Ammon's horn (tissue), 1 donor: ENCODE data around the gene MYO15B.
"Not testable (repeated sequence)": the region's sequence is repeated elsewhere in the genome, so short reads cannot be mapped to it uniquely, and the experiment has no call there.

Experiments used
- DNase-seq: peaks from one replicate; pipeline ENCODE4 v3.0.0-alpha.2; 2016; ENCODE audit warnings: low spot score

MYO15B gene

DNA sequence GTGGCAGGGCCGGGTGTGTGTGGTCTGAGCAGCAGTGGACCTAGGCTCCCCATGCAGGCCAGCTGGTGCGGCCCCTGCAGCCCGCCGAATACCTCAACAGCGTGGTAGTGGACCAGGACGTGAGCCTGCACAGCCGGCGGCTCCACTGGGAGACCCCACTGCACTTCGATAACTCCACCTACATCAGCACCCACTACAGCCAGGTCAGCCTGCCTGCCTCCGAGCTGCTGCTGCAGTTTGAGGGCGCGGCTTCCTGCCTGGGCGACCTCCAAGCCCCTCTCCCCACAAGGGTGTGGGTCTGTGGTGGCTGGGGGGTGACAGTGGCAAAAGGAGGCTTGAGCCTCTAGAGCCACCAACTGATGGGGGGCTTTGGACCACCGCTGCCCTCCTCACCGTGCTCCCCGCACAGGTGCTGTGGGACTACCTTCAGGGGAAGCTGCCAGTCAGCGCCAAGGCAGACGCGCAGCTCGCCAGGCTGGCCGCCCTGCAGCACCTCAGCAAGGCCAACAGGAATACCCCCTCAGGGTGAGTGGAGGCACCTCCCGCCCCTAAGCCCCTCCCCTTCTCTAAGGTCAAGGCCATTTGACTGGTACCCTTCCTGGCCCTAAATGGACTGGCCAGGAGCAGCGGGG lies 37.2 kb downstream of the MYO15B start:
- no peak for DNase-seq

DNA sequence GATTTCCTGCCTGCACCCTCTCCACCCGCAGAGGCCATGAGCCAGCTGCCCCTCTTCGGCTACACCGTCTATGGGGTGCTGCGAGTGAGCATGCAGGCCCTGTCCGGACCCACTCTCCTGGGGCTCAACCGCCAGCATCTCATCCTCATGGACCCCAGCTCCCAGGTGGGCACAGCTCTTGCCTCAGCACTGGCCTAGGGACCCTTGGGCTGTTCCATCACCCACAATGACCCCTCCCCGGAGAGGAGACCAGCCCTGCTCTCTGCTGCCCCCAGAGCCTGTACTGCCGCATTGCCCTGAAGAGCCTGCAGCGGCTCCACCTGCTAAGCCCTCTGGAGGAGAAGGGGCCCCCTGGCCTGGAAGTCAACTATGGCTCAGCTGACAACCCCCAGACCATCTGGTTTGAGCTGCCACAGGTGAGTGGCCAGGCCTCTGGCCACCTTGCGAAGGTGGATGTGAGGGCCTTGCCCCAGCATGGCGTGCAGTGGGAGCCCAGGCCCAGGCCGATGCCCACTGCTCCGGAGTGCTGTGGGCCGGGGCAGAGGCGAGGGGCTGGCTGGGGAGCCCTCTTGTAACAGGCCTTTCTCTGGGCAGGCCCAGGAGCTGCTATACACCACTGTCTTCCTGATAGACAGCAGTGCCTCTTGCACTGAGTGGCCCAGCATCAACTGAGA lies 38.4 kb downstream of the MYO15B start:
- no peak for DNase-seq

DNA sequence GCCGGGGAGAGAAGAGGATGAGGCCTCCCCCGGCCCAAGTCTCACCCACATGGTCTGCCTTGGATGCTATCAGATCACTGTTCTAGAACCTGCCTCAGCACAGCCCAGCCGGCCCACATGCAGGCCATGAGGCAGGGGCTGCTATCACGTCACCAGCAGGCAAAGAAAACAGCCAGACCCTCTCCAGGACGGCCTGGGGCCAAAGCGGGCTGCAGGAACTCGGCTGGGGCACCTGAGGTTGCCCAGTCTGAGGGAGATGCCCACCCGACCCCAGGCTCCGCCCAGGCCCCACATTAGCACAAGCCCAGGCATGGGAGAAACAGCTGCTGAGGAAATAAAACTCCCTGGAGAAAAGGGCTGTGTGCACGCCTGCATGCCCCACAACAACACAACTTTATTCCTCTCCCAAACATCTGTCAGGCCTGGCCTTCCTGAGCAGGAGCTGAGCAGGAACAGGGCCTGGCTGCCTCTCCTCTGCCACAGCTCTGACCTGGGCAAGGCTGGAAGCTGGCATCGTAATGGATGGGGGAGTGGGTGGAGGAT lies 39.0 kb downstream of the MYO15B start:
- DNase-seq: no peak

DNA sequence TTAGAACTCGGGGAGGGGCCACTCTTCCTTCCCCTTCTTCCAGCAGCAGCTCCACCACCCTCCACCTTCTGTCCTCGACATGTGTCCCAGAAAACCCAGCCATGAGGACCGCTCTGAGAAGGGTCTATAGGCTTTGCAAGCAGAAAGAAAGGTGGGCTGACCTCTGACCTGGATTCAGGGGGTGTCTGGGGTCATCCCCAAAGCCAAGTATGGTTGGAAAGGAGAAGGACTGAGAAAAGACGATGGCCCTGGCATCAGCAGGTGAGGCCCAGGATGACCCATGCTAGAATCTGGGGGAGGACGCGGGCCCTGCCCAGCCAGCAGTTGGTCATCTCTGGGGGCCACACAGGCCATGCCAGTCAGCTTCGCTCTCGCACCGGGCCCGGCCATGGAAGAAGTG lies 39.5 kb downstream of the MYO15B start:
- no peak for DNase-seq

DNA sequence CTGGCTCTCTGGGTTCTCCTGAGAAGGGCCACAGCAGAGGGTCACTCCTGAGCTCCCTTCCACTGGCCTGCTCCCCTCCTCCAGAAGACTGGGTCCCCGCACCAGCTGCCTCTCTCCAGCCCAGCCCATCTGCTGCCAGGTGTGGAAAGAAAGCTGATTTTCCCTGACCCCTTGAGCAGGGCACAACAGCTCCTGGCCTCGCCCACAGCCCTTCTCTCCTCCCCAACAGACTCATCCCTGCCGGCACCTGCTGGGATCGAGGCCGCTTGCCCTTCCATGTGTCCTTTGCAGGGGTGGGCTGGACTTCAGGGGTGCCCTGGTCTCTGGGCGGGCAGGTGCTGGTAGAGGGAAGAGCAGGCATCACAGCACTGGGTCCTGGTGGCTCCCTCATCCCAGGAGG lies 40.8 kb downstream of the MYO15B start:
- DNase-seq: no peak

DNA sequence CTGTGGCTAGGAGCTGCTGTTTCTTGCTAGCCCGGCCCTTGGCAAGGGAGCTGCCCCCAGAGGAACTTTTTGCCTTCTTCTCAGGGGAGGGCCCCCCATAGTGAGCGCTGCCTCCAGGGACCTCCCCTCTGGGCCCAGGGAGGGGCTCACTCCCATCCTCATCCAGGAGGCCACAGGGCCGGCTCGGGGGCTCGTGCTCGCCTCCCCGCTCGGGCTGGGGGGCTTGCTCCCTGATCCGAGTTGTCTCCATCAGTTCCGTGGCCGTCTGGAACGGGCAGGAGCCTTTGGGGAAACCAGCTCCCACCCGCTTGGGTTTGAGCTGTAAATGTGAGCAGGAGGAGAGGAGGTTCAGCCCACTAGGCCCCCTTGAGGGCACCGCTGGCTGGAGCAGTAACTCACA lies 41.6 kb downstream of the MYO15B start:
- DNase-seq: no peak

DNA sequence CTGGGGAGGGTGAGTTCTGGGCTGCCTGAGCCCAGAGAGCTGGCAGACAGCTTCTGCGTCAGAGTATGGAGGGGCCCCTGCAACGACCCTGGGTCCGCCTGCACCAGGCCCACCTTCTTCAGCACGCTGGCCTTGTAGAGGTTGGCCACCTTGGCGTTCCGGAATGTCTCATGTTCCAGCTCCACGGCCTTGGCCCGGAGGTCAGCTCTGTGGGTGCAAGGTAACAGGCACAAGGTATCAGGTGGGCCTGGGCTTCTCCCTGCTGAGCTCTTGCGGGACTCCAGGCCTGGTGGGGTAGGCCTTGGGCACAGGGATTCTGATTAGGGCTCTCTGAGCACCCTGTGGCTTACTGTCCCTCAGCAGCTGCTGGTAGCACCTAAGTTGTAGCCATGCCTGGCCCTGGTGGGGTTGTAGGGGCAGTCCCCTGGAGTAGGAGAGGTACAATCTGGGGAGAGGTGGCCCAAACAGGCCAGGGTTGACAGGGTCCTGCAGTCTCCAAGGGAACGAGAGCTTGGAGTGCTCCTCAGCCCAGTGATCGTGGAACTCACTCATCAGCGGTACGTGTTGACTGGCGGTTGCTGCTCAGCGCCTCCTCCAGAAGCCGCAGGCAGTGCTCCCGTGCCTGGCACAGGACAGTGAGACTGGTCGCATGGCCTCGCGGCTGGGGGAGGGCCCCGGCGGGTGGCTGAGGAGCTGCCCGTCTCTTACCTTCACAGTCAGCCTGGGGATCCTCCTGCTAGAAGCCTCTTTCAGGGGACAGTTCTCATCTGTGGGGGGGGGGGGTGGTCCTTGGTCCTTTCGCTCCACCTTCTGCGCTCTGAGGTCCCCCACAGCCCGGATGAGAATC lies 42.7 kb downstream of the MYO15B start:
- no peak for DNase-seq

DNA sequence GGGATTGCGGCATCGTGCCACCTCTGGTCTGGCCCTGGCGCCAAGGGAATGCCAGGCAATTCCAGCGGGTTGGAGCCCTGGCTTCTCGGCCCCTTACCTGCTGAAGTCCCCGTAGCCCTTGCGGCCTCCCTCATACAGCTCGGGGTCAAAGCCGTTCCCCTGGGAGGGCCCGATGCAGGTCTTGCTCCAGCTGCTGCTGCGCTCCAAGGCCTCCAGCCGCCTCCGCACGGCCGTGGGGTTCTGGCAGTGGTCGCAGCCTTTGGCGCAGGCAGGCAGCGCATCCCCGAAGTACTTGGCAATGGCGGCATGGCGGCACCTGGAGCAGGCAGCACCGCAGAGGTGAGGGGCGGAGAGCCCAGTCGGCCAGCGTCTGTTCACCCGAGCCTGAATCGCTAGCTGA lies 43.8 kb downstream of the MYO15B start:
- DNase-seq: no peak

DNA sequence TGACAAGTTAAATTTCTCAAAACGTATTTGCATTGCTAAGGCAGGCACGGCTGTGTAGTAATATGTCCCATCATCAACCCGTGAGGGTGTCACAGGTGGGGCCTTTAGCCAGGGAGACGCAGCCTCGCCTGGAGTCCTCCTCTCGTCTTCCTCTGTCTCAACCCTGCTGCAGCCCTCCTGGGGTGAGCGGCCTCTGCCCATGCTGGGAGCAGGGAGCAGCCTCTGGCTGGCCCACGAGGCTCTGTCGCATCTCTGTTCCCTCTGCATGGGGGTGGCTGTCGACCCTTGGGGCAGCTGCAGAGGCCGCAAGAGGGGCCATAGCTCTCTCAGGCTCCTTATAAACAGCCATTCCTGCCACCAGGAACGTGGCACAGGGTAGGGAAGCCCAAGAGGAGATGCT lies 44.8 kb downstream of the MYO15B start:
- no peak for DNase-seq

DNA sequence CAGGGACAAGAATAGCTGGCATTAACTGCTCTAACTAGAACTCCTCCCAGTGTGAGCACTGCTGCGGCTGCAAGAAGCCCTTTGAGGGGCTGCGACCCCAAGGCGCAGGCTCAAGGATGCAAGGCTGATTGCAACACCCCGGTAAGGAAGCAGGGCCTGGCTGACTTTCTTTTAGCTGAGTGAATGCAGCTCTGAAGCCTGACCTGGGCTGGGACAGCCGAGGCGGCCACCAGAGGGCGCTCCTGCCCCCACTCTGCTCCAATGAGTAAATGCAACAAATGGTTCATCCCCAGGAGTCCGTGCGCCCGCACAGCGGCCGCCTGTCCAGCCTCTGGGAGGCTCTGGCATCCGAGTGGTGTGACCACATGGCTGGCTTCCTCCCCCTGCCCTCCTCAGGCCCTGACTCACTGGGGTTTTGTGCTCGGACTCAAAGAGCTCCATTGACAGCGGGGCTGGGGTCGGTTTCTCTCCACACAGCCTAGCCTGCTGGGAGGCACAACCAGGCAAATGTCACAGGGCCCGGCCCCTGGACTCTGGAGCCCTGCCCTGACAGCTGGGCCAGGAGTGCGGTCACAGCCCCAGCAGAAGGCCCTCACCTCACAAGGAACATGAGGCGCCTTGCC lies 45.4 kb downstream of the MYO15B start, which contains the start of gene SMIM5:
Gene SMIM5, plus strand, starts transcription at position 572 of the 623 bp plus-strand sequence. CDS start 6,768 bp downstream, outside the sequence.
- DNase-seq: peak; percentile 96

DNA sequence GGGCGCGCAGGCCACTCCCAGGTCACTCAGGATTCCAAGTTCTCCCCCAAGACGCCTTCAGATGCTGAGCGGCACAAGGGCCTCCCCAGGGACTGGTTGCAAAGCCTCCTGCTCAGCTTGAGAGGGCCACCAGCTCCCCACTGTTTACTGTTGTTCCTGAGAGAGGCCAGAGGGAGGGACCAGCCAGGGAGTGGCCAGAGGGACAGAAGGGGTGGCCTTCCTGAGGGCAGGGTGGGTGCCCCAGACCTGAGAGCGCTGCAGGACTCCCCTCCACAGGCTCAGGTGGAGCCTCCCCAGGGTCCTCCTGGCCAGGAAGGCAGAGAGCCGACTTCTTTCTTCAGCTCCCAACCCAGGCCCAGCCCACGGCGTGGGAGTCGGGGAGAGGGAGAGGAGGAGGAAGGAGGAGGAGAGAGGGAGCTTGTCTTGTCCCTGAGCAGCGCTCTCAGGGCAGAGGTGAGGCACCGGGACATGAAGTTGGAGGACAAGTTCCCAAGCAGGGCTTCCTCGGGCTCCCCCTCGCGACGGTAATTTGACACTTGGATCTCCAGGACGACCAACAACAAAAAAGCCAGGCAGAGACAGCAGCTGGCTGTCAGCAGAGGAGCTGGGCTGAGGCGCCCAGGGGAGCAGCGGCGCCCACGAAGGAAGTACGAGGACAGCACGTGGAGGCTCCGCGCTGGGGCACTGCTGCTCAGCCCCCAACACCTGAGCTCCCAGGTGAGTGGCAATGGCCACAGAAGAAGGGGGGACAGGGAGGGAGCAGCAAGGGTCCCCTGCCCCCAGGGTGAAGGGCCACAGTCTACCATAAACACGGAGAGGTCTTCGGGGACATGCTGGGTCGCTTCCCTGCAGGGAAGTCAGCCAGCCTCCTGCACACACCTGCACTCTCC lies 46.1 kb downstream of the MYO15B start:
- peak; percentile 87 for DNase-seq

DNA sequence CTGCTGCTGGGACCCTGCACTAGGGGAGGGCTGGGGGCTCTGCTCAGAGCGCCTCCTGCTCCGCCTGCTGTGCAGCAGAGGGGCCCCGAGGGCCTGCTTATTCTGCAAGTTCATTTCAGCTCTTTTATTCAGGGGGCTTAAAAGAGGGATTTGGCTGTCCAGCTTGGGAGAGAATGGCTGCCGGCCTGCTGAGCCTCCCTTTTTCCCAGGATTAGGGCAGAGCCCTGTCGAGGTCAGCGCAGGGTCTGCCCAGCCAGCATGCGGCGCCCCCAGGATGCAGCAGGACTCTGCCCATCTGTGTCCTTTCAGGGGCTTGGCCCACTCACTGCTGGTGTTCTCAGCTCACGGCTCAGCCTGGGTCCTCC lies 46.8 kb downstream of the MYO15B start:
- DNase-seq: no peak

DNA sequence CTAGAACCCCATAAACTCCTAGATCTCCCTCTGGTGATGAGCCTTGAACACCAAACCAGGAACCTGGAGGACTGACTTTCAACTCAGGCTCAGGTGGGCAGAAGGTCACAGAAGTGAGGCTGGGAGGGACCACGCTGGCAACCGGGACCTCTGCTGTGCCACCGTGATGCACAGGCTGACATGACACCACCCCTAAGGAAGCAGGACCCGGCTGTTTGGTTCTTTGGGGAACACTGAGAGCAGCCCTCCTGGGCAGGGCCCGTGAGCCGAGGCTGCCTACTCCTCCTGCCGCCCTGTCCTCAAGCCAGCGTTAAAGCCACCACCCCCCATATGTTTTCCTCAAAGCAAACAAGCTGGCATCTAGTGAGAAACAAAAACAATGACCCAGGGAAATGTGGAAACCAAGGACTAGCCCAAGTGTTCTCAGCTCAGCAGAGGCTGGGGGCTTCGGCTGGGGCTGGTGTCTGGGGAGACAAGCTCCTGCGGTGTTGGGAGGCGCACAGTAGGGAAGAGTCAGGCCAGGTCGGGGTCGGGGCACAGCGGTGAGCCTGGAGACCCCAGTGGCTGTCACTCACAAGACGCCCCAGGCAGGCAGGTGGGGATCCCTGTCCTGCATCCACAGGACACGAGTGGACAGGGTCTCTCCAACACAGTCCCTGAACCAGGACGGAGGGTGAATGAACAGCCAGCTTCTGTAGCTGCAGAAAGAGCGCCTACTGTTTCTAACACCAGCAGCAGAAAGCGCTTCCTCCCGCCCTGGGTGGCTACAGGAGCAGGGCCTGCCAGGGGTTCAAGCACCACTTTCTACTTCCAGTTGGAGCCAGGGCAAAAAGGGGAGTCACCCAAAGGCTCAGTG lies 47.4 kb downstream of the MYO15B start:
- DNase-seq: no peak

DNA sequence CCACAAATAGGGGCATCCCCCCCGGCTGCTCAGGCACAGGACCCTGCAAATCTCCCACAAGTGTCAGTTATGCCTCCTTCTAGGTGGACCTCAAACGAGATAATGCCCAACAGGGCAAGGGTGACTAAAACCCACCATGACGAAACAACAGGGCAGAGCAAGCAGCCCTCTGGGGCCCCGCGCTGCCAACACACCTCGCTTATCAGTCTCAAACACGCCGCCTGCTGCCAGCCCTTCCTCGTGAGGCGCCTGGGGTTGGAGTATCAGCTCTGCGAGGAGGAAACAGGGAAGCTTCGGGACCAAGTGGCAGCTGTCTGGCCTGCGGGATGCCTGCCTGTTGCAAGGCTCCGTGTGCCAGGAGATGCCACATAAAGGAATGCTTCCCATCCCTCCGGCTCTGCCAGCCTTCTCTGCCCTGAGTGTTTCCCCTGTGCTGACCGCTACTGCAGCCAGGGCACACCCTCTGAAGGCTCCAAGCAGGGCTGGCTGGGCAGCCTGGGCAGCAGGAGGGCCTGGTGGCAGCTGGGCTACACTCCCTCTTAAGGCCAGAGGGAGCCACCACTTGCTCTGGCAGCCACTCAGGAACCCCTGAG lies 48.1 kb downstream of the MYO15B start:
- peak; percentile 59 for DNase-seq

DNA sequence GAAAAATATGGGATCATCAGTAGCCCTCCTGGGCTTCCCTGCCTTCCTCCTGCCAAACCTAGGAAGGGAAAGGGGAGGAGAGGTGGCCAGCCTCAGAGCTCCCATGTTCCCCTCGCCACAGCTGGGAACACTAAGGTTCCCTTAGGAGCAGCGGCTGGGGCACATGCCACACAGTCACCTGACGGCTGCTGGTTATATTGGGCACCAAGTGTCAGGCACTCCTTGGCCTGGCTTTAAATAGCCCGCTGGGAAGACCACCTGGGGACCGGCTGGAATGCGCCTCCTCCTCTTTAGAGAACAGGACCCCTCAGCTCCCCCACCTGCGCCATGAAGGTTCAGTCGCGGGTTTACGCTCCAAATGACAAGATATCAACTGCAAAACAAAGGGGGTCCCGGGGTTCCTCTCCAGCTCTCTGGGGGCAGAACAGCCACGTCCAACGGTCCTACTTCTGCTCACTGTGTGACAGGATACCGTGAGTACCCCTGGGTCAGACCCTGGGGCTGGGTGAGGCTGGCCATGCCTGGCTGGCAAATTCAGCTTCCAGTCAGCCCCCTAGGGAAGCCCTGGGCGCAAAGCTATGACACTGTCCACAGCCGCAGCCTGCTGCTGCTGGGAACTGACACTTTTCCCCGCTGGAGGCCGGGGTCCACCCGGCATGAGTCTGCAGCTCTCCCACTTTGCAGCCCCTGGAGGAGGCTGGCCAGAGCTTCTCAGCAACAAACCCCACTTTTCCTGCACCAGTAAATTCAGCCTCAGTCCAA lies 49.0 kb downstream of the MYO15B start:
- DNase-seq: no peak

DNA sequence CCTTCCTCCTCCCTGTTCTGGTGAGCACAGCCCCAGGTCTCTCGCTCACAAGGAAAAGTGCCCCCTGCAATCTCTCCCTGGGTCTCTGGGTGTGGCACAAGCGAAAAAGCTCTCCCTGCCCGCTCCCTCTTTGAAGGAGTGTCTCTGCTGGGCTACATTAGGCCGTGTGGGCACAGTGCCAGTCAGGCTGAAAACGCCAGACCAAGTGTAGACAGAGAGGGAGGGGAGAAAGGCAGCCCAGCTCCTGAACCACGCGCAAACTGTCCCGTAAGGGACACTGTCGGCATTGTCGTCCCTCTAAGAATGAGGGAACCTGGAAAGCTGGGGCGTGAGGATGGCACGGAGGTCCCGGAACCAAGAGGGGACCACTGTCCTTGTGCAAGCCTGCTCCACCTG lies 49.5 kb downstream of the MYO15B start:
- DNase-seq: peak; percentile 73

DNA sequence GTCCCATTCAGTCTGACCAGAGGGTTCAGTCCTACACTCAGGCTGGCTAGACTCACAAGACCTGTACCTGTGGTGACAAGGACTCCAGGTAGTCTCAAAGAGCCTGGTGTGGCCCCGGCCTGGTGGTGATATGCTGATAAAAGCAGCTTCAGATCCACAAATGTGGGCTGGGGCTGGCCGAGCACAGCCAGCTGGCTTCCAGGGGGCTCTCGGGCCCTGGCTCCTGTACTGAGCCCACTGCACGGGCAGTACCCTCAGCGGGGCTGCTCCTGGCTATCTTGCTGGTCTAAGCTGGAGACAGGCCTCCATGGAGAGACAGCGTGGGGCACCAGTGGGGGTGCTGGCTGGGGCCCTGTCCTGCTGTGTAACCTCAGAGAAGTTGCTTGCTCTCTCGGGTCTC lies 50.0 kb downstream of the MYO15B start:
- no peak for DNase-seq

DNA sequence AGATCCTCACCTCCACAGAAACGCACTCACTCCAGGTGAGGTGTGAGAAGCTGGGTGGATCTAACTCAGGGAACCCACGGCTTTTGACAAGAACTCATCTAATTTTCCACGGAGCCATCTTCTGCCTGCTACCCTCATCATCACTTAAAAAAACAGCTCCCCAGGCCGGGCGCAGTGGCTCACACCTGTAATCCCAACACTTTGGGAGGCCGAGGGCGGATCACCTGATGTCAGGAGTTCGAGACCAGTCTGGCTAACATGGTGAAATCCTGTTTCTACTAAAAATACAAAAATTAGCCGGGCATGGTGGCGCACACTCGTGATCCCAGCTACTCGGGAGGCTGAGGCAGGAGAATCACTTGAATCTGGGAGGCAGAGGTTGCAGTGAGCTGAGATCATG lies 50.4 kb downstream of the MYO15B start:
- not testable (repeated sequence) for DNase-seq

DNA sequence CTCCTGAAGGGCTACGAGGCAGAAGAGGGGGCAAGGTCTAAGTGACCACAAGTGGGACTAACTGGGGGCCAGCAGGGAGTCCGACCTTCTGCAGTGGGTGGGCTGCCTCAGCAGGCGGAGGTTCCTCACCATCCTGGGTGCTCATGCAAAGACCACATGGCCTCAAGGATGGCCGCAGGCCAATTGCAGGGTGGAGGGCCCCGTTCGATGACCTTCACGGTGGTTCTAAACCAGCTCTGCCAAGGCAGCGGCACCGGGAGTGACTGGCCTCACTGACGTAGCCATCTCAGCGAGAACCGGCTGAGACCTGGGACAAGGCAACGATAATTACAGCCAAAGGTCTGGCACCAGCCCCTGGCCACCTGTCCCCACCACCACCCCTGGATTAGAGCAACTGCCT lies 51.3 kb downstream of the MYO15B start:
- DNase-seq: no peak
